IPS-20b (cell line): ENCODE data around the gene PPP1R2.
"Not testable (repeated sequence)": the region's sequence is repeated elsewhere in the genome, so short reads cannot be mapped to it uniquely, and the experiment has no call there.

ENCODE experiments used
- H3K27ac ChIP-seq: one replicate; pipeline ENCODE4 v1.5.1; 2013; ENCODE audit warnings: low read length
- H3K27me3 ChIP-seq: 2 replicates; pipeline ENCODE4 v1.6.1; 2013; ENCODE audit warnings: mild to moderate bottlenecking, low read length, inconsistent platforms; ENCODE audit not compliant: insufficient read depth
- H3K36me3 ChIP-seq: 2 replicates; pipeline ENCODE4 v1.6.1; 2013; ENCODE audit warnings: low read depth, mild to moderate bottlenecking, inconsistent platforms, low read length, moderate library complexity; ENCODE audit not compliant: insufficient read depth
- H3K4me1 ChIP-seq: 2 replicates; pipeline ENCODE4 v1.6.1; 2013; ENCODE audit warnings: mild to moderate bottlenecking, control low read depth, inconsistent platforms, low read length, moderate library complexity; ENCODE audit not compliant: insufficient read depth
- H3K4me3 ChIP-seq: 2 replicates; pipeline ENCODE4 v1.5.1; 2013; ENCODE audit warnings: mild to moderate bottlenecking, low read length, inconsistent platforms
- H3K9ac ChIP-seq: 2 replicates; pipeline ENCODE4 v1.6.1; 2013; ENCODE audit warnings: low read depth, mild to moderate bottlenecking, inconsistent platforms, low read length, moderate library complexity
- H3K9me3 ChIP-seq: 2 replicates; pipeline ENCODE4 v1.6.1; 2013; ENCODE audit warnings: mild to moderate bottlenecking, low read depth, low read length, inconsistent platforms; ENCODE audit not compliant: insufficient read depth

PPP1R2 gene

GRCh38 chr3:195475614-195476013 lies 67.5 kb downstream of the PPP1R2 start:
- no peaks in the 10 kb centered on the region for H3K4me1 ChIP-seq
- H3K27ac ChIP-seq: no peak overlapping the region

DNA sequence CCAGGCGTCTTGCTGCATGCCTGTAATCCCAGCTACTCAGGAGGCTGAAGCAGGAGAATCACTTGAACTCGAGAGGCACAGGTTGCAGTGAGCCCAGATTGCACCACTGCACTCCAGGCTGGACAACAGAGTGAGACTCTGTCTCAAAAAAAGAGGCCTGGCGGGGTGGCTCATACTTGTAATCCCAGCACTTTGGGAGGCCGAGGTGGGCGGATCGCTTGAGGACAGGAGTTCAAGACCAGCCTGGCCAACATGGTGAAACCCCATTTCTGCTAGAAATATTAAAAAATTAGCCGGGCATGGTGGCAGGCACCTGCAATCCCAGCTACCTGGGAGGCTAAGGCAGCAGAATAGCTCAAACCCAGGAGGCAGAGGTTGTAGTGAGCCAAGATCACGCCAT lies 68.0 kb downstream of the PPP1R2 start:
- not testable (repeated sequence) for H3K27ac ChIP-seq, H3K36me3 ChIP-seq, H3K4me3 ChIP-seq, H3K9ac ChIP-seq, H3K9me3 ChIP-seq, H3K27me3 ChIP-seq, H3K4me1 ChIP-seq

More at GRCh38 chr3:195475614-195476013, 67.5 kb downstream of the PPP1R2 start:
- H3K9ac ChIP-seq: no peak overlapping the region
- no peaks in the 10 kb centered on the region for H3K9me3 ChIP-seq
- H3K27me3 ChIP-seq: no peaks in the 10 kb centered on the region
- no peaks in the 10 kb centered on the region for H3K36me3 ChIP-seq
- no peak overlapping the region for H3K4me3 ChIP-seq

DNA sequence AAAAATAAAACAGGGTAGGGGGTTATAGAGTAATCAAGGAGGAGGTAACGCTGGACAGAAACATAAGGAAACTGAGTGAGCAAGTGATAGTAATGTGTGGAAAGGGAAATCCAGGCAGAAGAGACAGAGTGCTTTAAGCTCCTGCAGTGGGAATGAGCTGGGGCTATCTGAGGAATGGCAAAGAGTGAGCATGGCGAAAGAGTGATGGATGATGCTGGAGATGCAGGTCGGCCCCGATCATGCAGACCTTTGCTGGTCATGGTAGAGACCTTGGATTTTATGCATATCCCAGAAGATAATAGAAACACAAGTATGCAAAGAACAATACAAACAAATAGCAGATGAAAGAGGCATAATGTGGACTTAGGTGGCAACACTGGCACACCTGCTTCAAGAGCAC lies 74.3 kb downstream of the PPP1R2 start:
- Histone ChIP-seq H3K27ac (no peak overlapping the region), H3K4me1 (no peaks in the 10 kb centered on the region), H3K27me3 (no peaks in the 10 kb centered on the region), H3K36me3 (no peaks in the 10 kb centered on the region), H3K9me3 (no peaks in the 10 kb centered on the region), H3K4me3 (no peak overlapping the region), H3K9ac (no peak overlapping the region)

DNA sequence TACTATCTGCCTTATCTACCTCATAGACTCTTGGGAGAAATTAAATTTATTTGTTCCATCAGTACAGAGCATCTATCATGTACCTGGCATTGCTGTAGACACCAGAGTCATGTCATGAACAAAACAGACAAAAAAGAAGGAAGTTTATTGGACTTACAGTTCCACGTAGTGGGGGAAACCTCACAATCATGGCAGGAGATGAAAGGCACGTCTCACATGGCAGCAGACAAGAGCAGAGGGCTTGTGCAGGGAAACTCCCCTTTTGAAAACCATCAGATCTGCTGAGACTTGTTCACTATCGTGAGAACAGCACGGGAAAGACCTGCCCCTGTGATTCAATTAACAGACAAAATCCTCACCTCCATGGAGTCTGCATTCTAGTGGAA lies 74.7 kb downstream of the PPP1R2 start:
- Histone ChIP-seq H3K36me3 (no peaks in the 10 kb centered on the region), H3K4me1 (no peaks in the 10 kb centered on the region), H3K27me3 (no peaks in the 10 kb centered on the region), H3K4me3 (no peak overlapping the region), H3K27ac (no peak overlapping the region), H3K9ac (no peak overlapping the region), H3K9me3 (no peaks in the 10 kb centered on the region)

DNA sequence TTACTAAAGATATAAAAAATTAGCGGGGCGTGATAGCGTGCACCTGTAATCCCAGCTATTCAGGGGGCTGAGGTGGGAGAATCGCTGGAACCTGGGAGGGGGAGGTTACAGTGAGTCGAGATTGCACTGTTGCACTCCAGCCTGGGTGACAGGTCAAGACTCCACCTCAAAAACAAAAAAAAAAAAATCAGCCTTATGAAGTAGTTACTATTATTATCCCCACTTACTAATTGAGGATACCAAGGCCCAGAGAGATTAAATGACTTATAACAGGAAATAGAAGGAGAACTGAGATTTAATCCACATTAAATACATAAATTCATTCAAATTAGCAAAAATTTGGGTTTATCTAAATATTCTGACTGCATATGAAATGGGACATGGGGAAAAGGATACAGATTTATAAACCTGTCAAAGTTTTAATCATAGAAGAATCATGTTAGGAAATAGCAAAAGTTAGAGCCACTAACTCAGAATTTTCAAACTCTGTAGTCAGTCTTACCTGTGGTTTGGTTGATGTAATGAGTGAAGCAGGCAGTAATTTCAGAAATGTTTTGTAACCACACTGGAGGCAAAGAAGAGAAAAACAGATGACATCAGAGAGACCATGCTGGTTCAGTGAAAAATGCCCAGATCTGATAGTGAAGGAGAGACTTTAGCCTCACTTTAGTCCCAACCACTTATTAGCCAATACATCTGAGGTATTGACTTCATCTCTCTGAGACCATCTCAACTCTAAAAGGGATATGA lies 75.3 kb downstream of the PPP1R2 start:
- no peaks in the 10 kb centered on the region for H3K27me3 ChIP-seq
- H3K27ac ChIP-seq: no peak overlapping the region
- no peak overlapping the region for H3K4me3 ChIP-seq
- no peaks in the 10 kb centered on the region for H3K36me3 ChIP-seq
- no peak overlapping the region for H3K9ac ChIP-seq
- no peaks in the 10 kb centered on the region for H3K9me3 ChIP-seq
- no peaks in the 10 kb centered on the region for H3K4me1 ChIP-seq

- H3K9ac ChIP-seq: no peak overlapping the region
- no peaks in the 10 kb centered on the region for H3K4me1 ChIP-seq
- no peaks in the 10 kb centered on the region for H3K36me3 ChIP-seq
Measured at GRCh38 chr3:195466251-195466650, 76.9 kb downstream of the PPP1R2 start.

More at GRCh38 chr3:195466251-195466650, 76.9 kb downstream of the PPP1R2 start:
- Histone ChIP-seq H3K27ac (no peak overlapping the region), H3K27me3 (no peaks in the 10 kb centered on the region), H3K4me3 (no peak overlapping the region), H3K9me3 (no peaks in the 10 kb centered on the region)
